ENCODE data around the gene MARK2.
A peak's percentile ranks its signal among the peaks of the same experiment; 100 is the strongest.

The MARK2 gene

GRCh38 chr11:63829823-63830489 is 9.0 kb upstream of the MARK2 start:
- DNase-seq (ENCODE audit: low spot score), result no peak

- DNase-seq (ENCODE audit: low spot score), result no peak
Measured at GRCh38 chr11:63831326-63831725, 7.6 kb upstream of the MARK2 start.

GRCh38 chr11:63832336-63832735 is 6.6 kb upstream of the MARK2 start:
- DNase-seq (ENCODE audit: low spot score), result no peak

- no peak for DNase-seq (ENCODE audit: low spot score)
Measured at GRCh38 chr11:63833048-63833447, 5.9 kb upstream of the MARK2 start.

GRCh38 chr11:63834535-63835157 is 4.3 kb upstream of the MARK2 start:
- DNase-seq (ENCODE audit: low spot score), result no peak

- no peak for DNase-seq (ENCODE audit: low spot score)
Measured at GRCh38 chr11:63835158-63835545, 3.8 kb upstream of the MARK2 start.

- peak; percentile 75 for DNase-seq (ENCODE audit: low spot score)
Measured at GRCh38 chr11:63837027-63837688, 1.8 kb upstream of the MARK2 start.

- DNase-seq (ENCODE audit: low spot score), result no peak
Measured at GRCh38 chr11:63837739-63838138, 1.2 kb upstream of the MARK2 start.

GRCh38 chr11:63838150-63838677 is 696 bp upstream of the MARK2 start:
- no peak for DNase-seq (ENCODE audit: low spot score)

- DNase-seq (ENCODE audit: low spot score), result no peak
Measured at GRCh38 chr11:63839508-63840355, 822 bp downstream of the MARK2 start.

GRCh38 chr11:63840356-63841060 is 1.6 kb downstream of the MARK2 start:
- no peak for DNase-seq (ENCODE audit: low spot score)

- DNase-seq (ENCODE audit: low spot score), result no peak
Measured at GRCh38 chr11:63841554-63841953, 2.6 kb downstream of the MARK2 start.

- DNase-seq (ENCODE audit: low spot score), result no peak
Measured at GRCh38 chr11:63843041-63843440, 4.1 kb downstream of the MARK2 start.

GRCh38 chr11:63844836-63845235 is 5.9 kb downstream of the MARK2 start:
- DNase-seq (ENCODE audit: low spot score), result no peak

GRCh38 chr11:63845303-63845702 is 6.4 kb downstream of the MARK2 start:
- no peak for DNase-seq (ENCODE audit: low spot score)

- DNase-seq (ENCODE audit: low spot score), result no peak
Measured at GRCh38 chr11:63845911-63846310, 7.0 kb downstream of the MARK2 start.

GRCh38 chr11:63846897-63847296 is 8.0 kb downstream of the MARK2 start:
- no peak for DNase-seq (ENCODE audit: low spot score)

- no peak for DNase-seq (ENCODE audit: low spot score)
Measured at GRCh38 chr11:63847363-63847762, 8.5 kb downstream of the MARK2 start.

- no peak for DNase-seq (ENCODE audit: low spot score)
Measured at GRCh38 chr11:63849691-63850090, 10.8 kb downstream of the MARK2 start.

GRCh38 chr11:63850920-63851319 is 12.0 kb downstream of the MARK2 start:
- DNase-seq (ENCODE audit: low spot score), result no peak

- no peak for DNase-seq (ENCODE audit: low spot score)
Measured at GRCh38 chr11:63851364-63851763, 12.5 kb downstream of the MARK2 start.

- DNase-seq (ENCODE audit: low spot score), result no peak
Measured at GRCh38 chr11:63853476-63853875, 14.6 kb downstream of the MARK2 start.
